Measurements from ENCODE around the gene ETFA.
"Not testable (repeated sequence)": the region's sequence is repeated elsewhere in the genome, so short reads cannot be mapped to it uniquely, and the experiment has no call there.

The ETFA gene

DNA sequence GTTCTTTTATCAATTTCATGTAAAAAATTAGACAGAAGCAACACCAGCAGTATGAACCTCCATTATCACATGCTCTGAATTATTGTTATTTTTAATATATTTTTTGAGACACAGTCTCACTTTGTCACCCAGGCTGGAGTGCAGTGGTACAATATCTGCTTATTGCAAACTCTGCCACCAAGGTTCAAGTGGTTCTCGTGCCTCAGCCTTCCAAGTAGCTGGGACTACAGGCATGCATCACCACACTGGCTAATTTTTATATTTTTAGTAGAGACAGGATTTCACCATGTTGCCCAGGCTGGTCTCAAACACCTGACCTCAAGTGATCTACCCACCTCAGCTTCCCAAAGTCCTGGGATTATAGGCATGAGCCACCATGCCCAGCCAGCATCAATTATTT lies 16.8 kb downstream of the ETFA start:
- Mint-ChIP-seq H3K4me1 (ENCODE audit: low read depth) (peaks cover 25% of the 10 kb centered on the region), H3K36me3 (ENCODE audit: low read depth) (peaks cover 28% of the 10 kb centered on the region)
- not testable (repeated sequence) for H3K27ac Mint-ChIP-seq, H3K9me3 Mint-ChIP-seq, H3K4me3 Mint-ChIP-seq, H3K27me3 Mint-ChIP-seq
- intact Hi-C loops (cut with micrococcal nuclease) = loop anchor here (5.0 kb wide), 1 partner anchor 43 kb away; the partner anchor contains the start of gene ISL2

GRCh38 chr15:76293361-76293760 lies 17.9 kb downstream of the ETFA start:
- H3K27me3 Mint-ChIP-seq = no peaks in the 10 kb centered on the region
- peaks cover 35% of the 10 kb centered on the region for H3K36me3 Mint-ChIP-seq (ENCODE audit: low read depth)
- intact Hi-C loops (cut with micrococcal nuclease) = loop anchor here (5.0 kb wide), 1 partner anchor 44 kb away; the partner anchor contains the start of gene ISL2
- H3K27ac Mint-ChIP-seq = peak overlapping the region; percentile 45
- H3K4me1 Mint-ChIP-seq (ENCODE audit: low read depth) = peaks cover 25% of the 10 kb centered on the region
- no peak overlapping the region for H3K4me3 Mint-ChIP-seq
- no peaks in the 10 kb centered on the region for H3K9me3 Mint-ChIP-seq

- Mint-ChIP-seq H3K4me1 (ENCODE audit: low read depth) (peaks cover 20% of the 10 kb centered on the region), H3K27ac (no peak overlapping the region), H3K9me3 (no peaks in the 10 kb centered on the region), H3K4me3 (no peak overlapping the region), H3K36me3 (ENCODE audit: low read depth) (peaks cover 59% of the 10 kb centered on the region), H3K27me3 (no peaks in the 10 kb centered on the region)
- intact Hi-C loops (cut with micrococcal nuclease) = no loop called here
These were observed 21.7 kb downstream of the ETFA start for GRCh38 chr15:76289582-76289981.

- Mint-ChIP-seq H3K4me1 (ENCODE audit: low read depth) (peaks cover 6% of the 10 kb centered on the region), H3K36me3 (ENCODE audit: low read depth) (peaks cover 78% of the 10 kb centered on the region)
- intact Hi-C loops (cut with micrococcal nuclease) = no loop called here
These were observed 24.9 kb downstream of the ETFA start for GRCh38 chr15:76286271-76286879.

DNA sequence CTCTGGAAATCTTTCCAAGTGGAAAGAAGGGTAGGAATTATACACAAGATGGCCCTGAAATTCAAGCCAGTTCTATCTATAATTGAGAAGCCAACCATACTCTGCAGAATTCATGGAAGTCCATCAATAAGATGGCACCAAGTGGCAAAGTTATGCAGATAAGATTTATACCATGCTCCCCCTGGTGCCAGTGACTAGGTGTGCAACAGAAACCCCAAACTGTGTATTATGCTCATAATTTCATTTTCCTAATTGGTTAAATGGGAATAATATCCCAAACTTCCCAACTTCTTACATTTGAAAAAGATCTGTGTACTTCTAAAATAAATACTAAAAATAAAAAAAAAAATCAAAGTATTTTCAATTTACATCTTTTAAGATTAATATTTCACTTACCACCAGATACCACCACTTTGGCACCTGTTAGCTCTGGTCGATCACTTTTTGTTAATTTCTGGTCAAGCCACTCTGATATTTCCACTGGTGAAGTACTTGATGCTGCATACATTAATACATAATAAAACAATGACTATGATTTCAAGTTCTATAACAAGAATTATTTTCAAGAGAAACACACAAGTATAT lies 25.9 kb downstream of the ETFA start:
- no peak overlapping the region for H3K4me3 Mint-ChIP-seq
- H3K27ac Mint-ChIP-seq = no peak overlapping the region
- H3K9me3 Mint-ChIP-seq = no peaks in the 10 kb centered on the region
- peaks cover 6% of the 10 kb centered on the region for H3K4me1 Mint-ChIP-seq (ENCODE audit: low read depth)
- peaks cover 78% of the 10 kb centered on the region for H3K36me3 Mint-ChIP-seq (ENCODE audit: low read depth)
- H3K27me3 Mint-ChIP-seq = no peaks in the 10 kb centered on the region
- intact Hi-C loops (cut with micrococcal nuclease) = no loop called here

More at GRCh38 chr15:76286271-76286879, 24.9 kb downstream of the ETFA start:
- Mint-ChIP-seq H3K4me3 (no peak overlapping the region), H3K27ac (no peak overlapping the region), H3K9me3 (no peaks in the 10 kb centered on the region), H3K27me3 (no peaks in the 10 kb centered on the region)

GRCh38 chr15:76282465-76282864 lies 28.8 kb downstream of the ETFA start:
- H3K27ac Mint-ChIP-seq = no peak overlapping the region
- intact Hi-C loops (cut with micrococcal nuclease) = no loop called here
- no peak overlapping the region for H3K4me3 Mint-ChIP-seq
- H3K27me3 Mint-ChIP-seq = no peaks in the 10 kb centered on the region
- peaks cover 86% of the 10 kb centered on the region for H3K36me3 Mint-ChIP-seq (ENCODE audit: low read depth)
- H3K9me3 Mint-ChIP-seq = no peaks in the 10 kb centered on the region
- peaks cover 17% of the 10 kb centered on the region for H3K4me1 Mint-ChIP-seq (ENCODE audit: low read depth)

DNA sequence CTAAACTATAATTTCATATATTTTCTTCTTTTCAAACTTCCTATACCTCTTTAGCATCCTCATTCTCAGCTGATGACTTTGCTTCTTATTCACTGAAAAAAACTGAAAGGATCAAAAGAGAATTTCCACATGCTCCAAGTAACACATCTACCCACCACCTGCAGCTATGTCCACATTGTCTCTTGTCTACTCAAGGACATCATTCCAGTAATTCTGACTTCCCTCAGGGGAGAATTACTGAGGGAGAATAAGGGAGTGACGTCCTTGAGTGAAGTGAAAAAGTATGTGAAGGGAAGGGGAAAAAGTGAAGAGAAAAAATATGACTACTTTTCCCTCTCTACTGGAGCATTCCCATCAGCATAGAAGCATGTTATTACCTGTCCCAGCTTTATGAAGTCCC lies 32.6 kb downstream of the ETFA start:
- peaks cover 90% of the 10 kb centered on the region for H3K36me3 Mint-ChIP-seq (ENCODE audit: low read depth)
- no peaks in the 10 kb centered on the region for H3K27me3 Mint-ChIP-seq
- H3K27ac Mint-ChIP-seq = no peak overlapping the region

DNA sequence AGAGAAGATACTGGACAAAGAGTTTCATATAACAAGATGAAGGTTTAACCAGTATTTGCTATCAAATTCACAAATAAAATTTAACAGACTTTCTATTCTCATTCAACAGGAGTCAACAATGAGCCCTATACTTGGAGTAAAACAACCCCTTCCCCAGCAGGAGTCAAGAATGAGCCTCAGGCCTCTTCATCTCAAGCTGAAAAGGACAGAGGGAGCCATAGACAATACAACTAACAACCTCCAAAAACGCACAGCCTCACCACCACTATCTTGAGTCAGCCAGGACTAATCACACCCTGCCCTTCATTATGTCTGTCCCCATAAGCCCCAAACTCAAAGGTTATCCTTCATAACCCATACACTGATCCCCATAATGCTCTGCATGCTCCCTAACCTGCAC lies 36.4 kb downstream of the ETFA start:
- Mint-ChIP-seq H3K4me1 (ENCODE audit: low read depth) (peaks cover 10% of the 10 kb centered on the region), H3K4me3 (no peak overlapping the region), H3K36me3 (ENCODE audit: low read depth) (peaks cover 87% of the 10 kb centered on the region), H3K27ac (no peak overlapping the region), H3K9me3 (peaks cover 2% of the 10 kb centered on the region), H3K27me3 (no peaks in the 10 kb centered on the region)
- intact Hi-C loops (cut with micrococcal nuclease) = loop anchor here (10.0 kb wide), 1 partner anchor 170 kb away; no protein-coding TSS in a partner anchor

More for the DNA sequence above, 32.6 kb downstream of the ETFA start:
- intact Hi-C loops (cut with micrococcal nuclease) = loop anchor here (10.0 kb wide), 1 partner anchor 166 kb away; no protein-coding TSS in a partner anchor
- H3K4me3 Mint-ChIP-seq = no peak overlapping the region
- H3K4me1 Mint-ChIP-seq (ENCODE audit: low read depth) = peaks cover 11% of the 10 kb centered on the region
- no peaks in the 10 kb centered on the region for H3K9me3 Mint-ChIP-seq

- no peaks in the 10 kb centered on the region for H3K27me3 Mint-ChIP-seq
- H3K27ac Mint-ChIP-seq = no peak overlapping the region
- peaks cover 8% of the 10 kb centered on the region for H3K9me3 Mint-ChIP-seq
- H3K4me1 Mint-ChIP-seq (ENCODE audit: low read depth) = peaks cover 5% of the 10 kb centered on the region
- intact Hi-C loops (cut with micrococcal nuclease) = loop anchor here (10.0 kb wide), 1 partner anchor 171 kb away; no protein-coding TSS in a partner anchor
- H3K4me3 Mint-ChIP-seq = no peak overlapping the region
- peaks cover 87% of the 10 kb centered on the region for H3K36me3 Mint-ChIP-seq (ENCODE audit: low read depth)
These were observed 37.0 kb downstream of the ETFA start for GRCh38 chr15:76274226-76274625.

DNA sequence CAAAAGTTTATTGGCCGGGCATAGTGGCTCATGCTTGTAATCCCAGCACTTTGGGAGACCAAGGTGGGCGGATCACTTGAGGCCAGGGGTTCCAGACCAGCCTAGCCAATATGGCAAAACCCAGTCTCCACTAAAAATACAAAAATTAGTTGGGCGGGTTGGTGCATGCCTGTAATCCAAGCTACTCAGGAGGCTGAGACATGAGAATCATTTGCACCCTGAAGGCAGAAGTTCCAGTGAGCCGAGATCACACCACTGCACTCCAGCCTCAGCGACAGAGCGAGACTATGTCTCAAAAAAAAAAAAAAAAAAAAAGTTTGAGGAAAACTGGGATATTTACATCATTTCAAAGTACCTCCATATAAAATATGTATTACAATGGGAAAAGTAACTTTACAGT lies 40.4 kb downstream of the ETFA start:
- Mint-ChIP-seq H3K36me3 (ENCODE audit: low read depth) (peaks cover 87% of the 10 kb centered on the region), H3K27ac (no peak overlapping the region), H3K4me3 (no peak overlapping the region), H3K27me3 (no peaks in the 10 kb centered on the region), H3K9me3 (peaks cover 28% of the 10 kb centered on the region), H3K4me1 (ENCODE audit: low read depth) (no peaks in the 10 kb centered on the region)
- intact Hi-C loops (cut with micrococcal nuclease) = loop anchor here (10.0 kb wide), 1 partner anchor 174 kb away; no protein-coding TSS in a partner anchor

DNA sequence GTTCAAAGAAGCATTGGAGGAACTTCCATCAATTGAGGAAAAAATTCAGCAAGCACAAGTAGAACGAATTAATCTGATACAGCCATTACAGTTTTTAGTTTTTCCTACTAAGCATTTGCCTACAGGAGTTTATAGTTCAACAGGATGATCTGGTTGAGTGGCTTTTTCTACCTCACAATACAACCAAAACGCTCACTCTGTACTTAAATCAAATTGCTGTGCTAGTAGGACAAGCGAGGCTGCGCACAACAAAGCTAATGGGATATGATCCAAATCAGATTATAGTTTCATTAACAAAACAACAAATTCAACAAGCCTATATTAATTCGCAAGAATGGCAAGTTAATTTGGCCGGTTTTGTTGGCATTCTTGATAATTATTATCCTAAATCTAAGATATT lies 44.2 kb downstream of the ETFA start:
- H3K4me3 Mint-ChIP-seq = no peak overlapping the region
- intact Hi-C loops (cut with micrococcal nuclease) = no loop called here
- no peaks in the 10 kb centered on the region for H3K27me3 Mint-ChIP-seq
- peaks cover 95% of the 10 kb centered on the region for H3K36me3 Mint-ChIP-seq (ENCODE audit: low read depth)
- H3K4me1 Mint-ChIP-seq (ENCODE audit: low read depth) = no peaks in the 10 kb centered on the region
- H3K27ac Mint-ChIP-seq = no peak overlapping the region
- peaks cover 62% of the 10 kb centered on the region for H3K9me3 Mint-ChIP-seq

GRCh38 chr15:76265769-76266168 lies 45.5 kb downstream of the ETFA start:
- H3K4me1 Mint-ChIP-seq (ENCODE audit: low read depth); H3K27ac Mint-ChIP-seq: not testable (repeated sequence)
- H3K9me3 Mint-ChIP-seq = peaks cover 66% of the 10 kb centered on the region

GRCh38 chr15:76260246-76260938 lies 50.9 kb downstream of the ETFA start:
- H3K27me3 Mint-ChIP-seq = no peaks in the 10 kb centered on the region
- H3K9me3 Mint-ChIP-seq = peaks cover 48% of the 10 kb centered on the region
- no peak overlapping the region for H3K4me3 Mint-ChIP-seq
- no peaks in the 10 kb centered on the region for H3K4me1 Mint-ChIP-seq (ENCODE audit: low read depth)
- intact Hi-C loops (cut with micrococcal nuclease) = no loop called here
- H3K36me3 Mint-ChIP-seq (ENCODE audit: low read depth) = peaks cover 80% of the 10 kb centered on the region
- no peak overlapping the region for H3K27ac Mint-ChIP-seq

More at GRCh38 chr15:76265769-76266168, 45.5 kb downstream of the ETFA start:
- intact Hi-C loops (cut with micrococcal nuclease); H3K27me3 Mint-ChIP-seq; H3K4me3 Mint-ChIP-seq: not testable (repeated sequence)
- H3K36me3 Mint-ChIP-seq (ENCODE audit: low read depth) = peaks cover 100% of the 10 kb centered on the region

- H3K4me3 Mint-ChIP-seq = no peak overlapping the region
- H3K27me3 Mint-ChIP-seq = no peaks in the 10 kb centered on the region
These were observed 51.9 kb downstream of the ETFA start for GRCh38 chr15:76259392-76259791.

More at GRCh38 chr15:76259392-76259791, 51.9 kb downstream of the ETFA start:
- Mint-ChIP-seq H3K27ac (no peak overlapping the region), H3K36me3 (ENCODE audit: low read depth) (peaks cover 70% of the 10 kb centered on the region), H3K4me1 (ENCODE audit: low read depth) (no peaks in the 10 kb centered on the region), H3K9me3 (peaks cover 38% of the 10 kb centered on the region)
- intact Hi-C loops (cut with micrococcal nuclease) = no loop called here
